NOMO-1 treated with DMSO at 0.1 percent for 48 hours (cell line): ENCODE results near the gene UGGT1.

Source experiments
- DNase-seq: peaks from one replicate; lab custom pipeline; 2025; ENCODE audit not compliant: unreplicated experiment; lab: John Stamatoyannopoulos, UW

Gene UGGT1, protein sequence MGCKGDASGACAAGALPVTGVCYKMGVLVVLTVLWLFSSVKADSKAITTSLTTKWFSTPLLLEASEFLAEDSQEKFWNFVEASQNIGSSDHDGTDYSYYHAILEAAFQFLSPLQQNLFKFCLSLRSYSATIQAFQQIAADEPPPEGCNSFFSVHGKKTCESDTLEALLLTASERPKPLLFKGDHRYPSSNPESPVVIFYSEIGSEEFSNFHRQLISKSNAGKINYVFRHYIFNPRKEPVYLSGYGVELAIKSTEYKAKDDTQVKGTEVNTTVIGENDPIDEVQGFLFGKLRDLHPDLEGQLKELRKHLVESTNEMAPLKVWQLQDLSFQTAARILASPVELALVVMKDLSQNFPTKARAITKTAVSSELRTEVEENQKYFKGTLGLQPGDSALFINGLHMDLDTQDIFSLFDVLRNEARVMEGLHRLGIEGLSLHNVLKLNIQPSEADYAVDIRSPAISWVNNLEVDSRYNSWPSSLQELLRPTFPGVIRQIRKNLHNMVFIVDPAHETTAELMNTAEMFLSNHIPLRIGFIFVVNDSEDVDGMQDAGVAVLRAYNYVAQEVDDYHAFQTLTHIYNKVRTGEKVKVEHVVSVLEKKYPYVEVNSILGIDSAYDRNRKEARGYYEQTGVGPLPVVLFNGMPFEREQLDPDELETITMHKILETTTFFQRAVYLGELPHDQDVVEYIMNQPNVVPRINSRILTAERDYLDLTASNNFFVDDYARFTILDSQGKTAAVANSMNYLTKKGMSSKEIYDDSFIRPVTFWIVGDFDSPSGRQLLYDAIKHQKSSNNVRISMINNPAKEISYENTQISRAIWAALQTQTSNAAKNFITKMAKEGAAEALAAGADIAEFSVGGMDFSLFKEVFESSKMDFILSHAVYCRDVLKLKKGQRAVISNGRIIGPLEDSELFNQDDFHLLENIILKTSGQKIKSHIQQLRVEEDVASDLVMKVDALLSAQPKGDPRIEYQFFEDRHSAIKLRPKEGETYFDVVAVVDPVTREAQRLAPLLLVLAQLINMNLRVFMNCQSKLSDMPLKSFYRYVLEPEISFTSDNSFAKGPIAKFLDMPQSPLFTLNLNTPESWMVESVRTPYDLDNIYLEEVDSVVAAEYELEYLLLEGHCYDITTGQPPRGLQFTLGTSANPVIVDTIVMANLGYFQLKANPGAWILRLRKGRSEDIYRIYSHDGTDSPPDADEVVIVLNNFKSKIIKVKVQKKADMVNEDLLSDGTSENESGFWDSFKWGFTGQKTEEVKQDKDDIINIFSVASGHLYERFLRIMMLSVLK (N-terminal part only)

DNA sequence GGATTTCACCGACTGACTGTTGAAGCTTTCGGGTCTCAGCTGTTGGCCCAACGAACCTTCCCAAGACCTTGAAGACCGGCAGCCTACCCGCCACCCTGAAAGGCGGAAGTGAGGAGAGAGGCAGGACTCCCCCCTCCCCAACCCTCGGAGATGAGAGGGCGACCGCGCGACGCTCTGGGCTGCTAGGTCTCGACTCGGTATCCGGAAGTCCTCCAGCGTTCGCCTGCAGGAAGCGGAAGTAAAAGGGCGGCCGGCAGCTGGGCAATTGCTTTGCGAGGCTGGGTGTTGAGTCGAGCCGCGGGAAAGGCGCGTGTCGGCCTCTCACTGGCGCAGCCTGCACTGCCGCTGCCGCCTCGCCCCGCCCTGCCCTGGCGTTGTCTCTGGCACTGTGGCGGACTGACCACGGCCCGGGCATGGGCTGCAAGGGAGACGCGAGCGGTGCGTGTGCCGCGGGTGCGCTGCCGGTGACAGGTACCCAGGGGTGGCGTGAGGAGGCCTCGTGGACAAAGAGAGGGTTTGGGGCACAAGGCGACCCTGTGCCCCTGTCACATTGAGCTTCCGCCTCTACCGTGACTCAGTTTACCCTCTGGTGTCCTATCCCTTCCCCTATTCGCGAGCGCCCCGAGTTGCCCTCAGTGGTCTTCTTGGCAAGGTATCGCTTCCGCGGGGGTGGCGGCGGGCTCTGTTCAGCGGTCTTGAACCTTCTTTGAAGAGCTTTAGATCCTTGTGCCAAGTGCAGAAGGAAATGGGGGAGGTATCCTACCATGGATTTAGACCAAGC, at the start of gene UGGT1:
TSS of gene UGGT1 (plus strand) at position 256 of the 781 bp plus-strand sequence. CDS start at position 414, 158 bp downstream.
- DNase-seq: peak; percentile 98

DNA sequence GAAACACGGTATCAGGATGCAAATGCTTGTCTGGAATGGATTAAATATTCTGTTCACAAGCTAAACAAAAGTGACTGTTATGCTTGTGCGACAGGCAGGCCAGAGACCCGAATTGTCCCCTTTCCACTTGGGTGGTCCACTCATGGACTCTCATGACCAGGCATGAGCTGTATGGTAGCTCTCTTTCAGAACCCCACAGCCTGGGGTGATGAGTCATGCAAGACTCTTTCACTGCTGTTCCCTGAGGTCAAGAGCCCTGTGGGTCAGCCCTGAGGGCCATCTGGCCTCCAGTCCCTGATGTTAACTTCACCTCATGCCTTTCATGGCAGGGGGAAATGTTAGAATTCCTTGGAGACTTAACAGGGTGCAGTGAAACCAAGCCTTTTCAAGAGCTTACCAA, 49.4 kb upstream of the UGGT1 start:
- no peak for DNase-seq

DNA sequence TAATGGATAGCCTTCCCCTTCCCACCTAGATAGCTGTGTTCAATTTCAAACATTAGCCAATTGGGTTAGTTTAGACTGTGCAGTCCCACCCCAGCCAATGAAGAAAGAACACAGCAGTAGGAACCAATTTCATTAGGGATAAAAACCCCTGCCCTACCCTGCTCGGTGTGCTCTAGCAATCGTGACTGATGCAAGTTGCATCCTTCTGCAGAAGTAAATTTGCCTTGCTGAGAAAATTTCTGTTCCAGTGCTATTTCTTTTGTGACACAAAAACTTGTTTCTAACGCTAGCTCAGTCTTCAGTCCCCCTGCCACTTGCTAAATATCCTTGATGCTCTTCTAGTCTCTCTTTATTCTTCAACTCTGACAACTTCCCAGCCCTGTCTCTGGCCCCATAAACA, 48.0 kb upstream of the UGGT1 start:
- no peak for DNase-seq

DNA sequence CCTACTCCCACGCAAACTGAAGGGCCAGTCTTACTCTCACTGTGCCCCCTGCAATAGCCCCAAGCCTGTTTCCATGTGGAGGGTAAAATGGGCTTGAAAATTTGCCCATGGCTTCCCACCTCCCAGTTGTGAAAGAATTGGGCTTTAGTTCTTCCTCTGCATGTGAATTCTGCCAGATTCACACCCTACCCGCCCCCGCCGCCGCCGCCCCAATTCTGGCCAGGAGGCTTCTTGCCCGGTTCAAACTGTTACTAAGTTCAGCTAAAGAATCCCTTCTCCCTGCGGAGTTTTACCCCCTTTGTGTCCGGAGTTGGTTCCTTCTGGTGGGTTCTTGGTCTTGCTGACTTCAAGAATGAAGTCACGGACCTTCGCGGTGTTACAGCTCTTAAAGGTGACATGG, 37.7 kb upstream of the UGGT1 start:
- DNase-seq: no peak

DNA sequence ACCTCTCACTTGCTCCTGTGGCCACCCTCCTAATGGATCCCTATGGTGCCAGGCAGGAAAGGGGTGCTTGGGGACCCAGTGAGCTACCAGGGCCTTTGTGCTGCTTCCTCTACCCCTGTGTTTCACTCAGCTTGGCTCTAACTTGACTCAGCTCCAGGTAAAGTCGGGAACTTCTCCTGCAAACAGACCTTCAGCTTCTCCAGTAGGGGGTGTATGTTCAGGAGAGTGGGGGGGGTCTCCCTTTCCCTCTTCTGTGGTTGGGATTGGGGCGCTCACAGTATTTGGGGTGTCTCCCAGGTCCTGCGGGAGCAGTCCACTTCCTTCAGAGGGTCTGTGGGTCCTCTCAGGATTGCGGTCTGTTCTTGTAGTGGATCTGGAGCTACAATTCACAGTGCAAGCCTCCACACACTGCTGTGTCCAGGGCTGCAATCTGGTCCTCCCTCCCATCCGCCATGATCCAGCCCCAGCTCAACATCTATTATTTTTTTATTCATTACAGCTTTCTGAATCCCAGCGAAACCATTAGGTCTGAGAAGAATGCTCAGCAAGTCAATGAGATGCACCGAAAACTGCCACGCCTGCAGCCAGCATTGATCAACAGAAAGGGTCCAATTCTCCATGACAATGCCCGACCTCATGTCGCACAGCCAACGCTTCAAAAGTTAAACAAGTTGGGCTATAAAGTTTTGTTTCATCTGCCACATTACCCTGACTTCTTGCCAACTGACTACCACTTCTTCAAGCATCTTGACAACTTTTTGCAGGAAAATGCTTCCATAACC, 36.7 kb upstream of the UGGT1 start:
- no peak for DNase-seq

DNA sequence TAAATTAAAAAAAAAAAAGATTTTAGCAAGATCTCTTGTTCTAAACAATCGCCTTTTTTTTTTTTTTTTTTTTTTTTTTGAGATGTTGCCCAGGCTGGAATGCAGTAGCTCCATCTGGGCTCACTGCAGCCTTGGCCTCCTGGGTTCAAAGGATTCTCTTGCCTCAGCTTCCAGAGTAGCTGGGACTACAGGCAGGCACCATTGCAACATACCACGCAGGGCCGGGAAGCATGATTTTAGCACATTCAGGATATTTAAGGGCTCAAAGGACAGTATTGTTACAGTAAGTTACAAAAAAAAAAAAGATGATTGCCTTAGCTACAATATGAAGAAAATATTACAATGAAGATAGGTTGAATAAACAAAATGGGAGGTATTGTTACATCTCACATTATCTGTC, 33.7 kb upstream of the UGGT1 start:
- no peak for DNase-seq

DNA sequence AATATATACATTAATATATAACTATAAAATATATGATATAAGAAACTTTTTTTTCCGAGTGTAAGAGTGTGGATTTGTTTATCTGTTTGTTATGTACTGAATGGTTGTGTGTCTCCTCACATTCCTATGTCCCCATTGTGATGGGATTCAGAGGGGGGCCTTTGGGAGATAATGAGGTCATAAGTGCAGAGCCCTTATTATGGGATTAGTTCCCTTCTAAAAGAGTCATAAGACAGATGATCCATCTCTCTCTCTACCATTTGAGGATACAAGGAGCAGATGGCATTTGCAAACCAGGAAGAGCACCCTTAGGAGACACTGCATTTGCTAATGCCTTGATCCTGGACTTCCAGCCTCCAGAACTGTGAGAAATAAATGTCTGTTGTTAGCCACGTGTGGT, 32.9 kb upstream of the UGGT1 start:
- DNase-seq: no peak

DNA sequence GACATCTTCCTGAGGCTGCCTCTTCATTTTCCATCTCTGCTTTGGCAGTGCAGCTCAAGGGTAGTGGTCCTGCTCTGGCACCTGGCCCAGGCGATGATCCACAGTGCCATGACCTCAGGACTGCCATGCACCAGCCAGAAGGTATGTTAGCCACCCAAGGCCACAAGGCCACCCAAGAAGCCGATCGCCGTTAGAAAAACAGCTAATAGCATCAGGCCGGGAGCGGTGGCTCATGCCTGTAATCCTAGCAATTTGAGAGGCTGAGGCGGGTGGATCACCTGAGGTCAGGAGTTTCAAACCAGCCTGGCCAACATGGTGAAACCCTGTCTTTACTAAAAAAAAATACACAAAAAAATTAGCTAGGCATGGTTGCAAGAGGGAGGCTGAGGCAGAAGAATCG, 28.4 kb upstream of the UGGT1 start:
- no peak for DNase-seq

DNA sequence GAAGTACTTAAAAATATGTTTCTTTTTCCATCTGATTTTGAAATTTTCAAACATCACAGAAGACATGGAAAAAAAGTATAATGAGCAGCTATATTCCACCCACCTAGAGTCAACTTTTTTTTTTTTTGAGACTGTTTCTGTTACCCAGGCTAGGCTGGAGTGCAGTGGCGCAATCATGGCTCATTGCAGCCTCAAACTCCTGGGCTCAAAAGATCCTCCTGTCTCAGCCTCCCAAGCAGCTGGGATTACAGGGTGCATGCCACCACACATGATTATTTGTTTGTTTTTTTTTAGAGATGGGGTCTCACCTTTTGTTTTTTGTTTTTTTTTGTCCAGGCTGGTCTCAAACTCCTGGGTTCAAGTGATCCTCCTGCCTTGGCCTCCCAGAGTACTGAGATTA, 26.6 kb upstream of the UGGT1 start:
- no peak for DNase-seq

DNA sequence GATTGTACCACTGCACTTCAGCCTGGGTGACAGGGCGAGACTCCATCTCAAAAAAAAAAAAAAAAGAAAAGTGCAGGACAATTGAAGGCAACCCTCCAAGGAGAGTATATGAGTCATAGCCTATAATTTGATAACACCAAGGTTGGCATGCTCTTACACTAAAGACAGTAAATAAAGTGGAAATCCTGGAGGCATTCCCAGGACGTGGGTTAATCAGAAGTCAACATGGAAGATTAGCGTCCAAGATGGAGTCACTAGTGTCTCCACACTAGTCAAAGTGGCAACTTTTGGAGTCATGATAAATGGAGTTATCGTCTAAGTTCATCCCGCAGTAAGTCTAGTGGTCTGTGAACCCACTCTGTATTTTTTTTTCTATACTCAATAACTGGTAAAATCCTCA, 21.2 kb upstream of the UGGT1 start:
- no peak for DNase-seq

DNA sequence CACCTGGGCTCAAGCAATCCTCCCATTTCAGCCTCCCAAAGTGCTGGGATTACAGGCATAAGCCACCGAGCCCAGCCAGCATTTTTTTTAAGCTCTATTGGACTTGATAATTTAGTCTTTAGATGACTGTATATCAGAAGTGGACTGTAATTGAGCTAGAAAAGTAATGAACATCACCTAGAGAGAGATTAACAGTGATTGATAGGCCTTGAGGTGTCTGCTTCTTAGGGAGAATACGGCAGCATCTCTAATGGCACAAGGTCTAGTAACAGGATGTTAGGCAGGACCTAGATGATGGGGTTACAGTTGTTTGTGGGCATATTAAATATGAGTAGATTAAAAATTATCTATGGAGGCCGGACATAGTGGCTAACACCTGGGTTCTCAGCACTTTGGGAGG, 17.7 kb upstream of the UGGT1 start:
- DNase-seq: no peak

DNA sequence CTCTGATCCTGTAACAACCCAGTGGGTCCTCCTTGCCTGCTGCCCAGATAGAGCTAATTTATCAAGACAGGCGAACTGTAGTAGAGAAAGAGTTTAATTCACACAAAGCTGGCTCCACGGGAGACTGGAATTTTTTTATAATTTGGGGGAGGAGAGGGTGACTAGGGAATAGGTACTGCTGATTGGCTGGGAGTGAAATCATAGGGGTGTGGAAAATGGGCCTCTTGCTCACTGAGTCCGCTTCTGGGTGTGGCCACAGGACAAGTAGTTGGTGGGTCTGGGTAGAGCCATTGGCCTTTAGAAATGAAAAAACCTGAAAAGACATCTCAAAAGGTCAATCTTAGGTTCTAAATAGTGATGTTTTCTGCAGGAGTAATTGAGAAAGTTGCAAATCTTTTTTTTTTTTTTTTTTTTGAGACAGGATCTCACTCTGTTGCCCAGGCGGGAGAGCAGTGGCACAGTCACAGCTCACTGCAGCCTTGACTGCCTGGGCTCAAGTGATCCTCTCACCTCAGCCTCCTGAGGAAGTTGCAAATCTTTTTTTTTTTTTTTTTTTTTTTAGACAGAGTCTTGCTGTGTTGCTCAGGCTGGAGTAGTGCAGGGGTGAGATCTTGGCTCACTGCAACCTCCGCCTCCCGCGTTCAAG, 14.4 kb upstream of the UGGT1 start:
- DNase-seq: no peak

DNA sequence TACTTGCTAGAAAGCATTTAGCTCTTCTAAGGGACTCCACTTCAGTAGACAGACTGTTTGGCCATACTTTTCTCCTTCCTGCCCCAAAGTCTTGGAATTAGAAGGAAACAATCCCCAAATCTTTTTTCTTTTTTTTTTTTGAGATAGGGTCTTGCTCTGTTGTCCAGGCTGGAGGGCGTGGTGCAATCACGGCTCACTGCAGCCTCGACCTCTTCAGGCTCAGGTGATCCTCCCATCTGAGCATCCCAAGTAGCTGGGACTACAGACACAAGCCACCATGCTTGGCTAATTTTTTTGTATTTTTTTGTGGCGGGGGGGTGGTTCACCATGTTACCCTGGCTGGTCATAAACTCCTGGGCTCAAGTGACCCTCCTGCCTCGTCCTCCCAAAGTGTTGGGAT, 6.2 kb upstream of the UGGT1 start:
- no peak for DNase-seq

DNA sequence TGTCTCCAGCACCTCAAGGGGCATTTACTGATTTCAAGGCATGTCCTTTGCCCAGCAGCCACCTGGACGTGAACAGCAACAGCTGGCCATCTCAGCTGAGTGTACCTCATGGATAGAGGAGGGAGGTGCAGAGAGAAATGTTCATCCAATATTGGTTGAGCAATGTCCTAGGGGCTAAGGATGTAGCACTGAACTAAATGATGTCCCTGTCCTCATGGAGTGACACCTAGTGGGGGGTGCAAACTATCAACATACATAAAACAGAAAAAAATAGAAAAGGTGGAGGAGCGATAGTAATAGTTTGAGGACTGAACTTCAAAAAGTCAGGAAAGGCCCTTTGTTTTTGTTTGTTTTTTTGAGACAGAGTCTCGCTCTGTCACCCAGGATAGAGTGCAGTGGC, 4.8 kb upstream of the UGGT1 start:
- no peak for DNase-seq

DNA sequence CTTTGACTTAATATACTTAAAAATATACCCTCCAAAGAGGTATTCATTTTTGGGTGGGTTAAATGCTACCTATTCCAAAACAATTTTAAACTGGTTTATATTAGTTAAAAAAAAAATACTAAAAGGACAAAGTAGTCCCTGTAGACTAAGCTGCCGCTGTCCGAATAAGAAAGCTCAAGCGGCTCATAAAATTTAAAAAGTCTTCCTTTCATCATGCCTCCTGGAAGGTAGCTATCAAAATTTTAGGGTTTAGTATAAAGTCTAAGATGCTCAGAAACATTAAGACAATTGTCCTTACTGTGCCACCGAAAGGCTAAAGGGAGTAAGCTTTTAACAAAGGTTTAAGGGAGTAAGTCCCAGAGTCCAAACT, 440 bp upstream of the UGGT1 start:
- no peak for DNase-seq

DNA sequence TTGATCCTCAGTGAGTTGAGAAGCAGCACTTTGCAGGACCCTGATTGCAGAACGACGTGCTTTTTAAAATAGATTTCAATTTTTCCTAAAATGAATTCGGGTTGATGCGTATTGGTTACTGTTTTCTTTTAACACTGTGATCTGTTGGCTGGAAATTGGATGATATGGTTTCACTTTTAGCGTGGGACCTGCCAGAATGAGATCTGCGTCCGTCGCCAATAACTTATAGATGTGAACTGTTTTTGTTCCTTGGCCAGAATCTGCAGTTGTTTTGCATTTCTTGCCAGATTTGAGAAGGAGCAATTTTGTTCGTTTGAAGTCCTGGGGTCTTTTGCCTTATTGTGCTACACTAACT, 703 bp downstream of the UGGT1 start:
- DNase-seq: peak; percentile 4

DNA sequence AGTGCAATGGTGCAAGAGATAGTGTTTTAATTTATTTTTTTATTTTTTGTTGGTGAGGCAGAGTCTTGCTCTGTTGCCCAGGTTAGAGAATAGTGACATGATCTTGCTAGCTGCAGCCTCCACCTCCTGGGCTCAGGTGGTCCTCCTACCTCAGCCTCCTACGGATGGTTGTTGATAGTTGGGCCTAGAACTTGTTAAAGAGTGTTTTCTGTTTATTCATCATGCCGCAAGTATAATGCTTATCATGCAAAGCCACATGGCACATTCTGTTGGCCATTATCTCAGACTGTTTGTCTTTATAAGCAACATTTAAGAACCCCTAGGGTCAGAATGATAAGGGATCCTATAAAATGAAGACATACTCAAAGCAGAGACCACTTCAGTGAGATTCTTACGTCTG, 1.7 kb downstream of the UGGT1 start:
- DNase-seq: no peak

DNA sequence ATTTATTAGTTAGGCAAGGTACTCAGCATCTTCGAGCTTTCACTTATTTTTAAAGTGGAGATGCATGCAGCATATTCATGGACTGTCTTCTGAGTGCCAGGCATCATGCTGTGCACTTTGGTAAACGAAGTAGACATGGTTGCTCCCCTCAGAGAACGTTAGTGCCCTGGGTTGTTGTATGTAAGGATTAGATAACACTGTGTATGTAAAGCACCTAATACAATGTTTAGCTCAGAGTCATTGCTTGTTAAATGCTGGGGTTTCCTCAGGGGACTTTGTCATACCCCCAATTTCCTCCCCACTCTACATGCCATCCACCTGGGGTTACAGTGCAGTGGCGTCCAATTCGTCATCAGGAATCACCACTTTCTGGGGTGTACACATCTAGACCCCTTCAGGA, 2.8 kb downstream of the UGGT1 start:
- DNase-seq: no peak

DNA sequence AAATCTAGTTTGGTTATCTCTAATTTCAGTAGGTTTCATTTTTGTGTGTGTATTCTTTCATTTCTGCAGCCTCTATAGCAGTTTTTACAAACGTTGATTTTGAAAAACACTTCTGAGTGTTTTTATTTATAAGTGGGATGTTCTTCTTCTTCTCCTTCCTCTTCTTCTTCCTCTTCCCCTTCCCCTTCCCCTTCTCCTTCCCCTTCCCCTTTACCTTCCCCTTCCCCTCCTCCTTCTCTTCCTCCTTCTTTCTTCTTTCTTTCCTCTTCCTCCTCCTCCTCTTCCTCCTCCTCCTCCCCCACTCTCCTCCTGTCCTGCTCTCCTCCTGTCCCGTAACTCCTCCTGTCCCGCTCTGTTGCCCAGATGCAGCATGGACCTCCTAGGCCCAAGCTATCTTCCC, 4.2 kb downstream of the UGGT1 start:
- DNase-seq: no peak

DNA sequence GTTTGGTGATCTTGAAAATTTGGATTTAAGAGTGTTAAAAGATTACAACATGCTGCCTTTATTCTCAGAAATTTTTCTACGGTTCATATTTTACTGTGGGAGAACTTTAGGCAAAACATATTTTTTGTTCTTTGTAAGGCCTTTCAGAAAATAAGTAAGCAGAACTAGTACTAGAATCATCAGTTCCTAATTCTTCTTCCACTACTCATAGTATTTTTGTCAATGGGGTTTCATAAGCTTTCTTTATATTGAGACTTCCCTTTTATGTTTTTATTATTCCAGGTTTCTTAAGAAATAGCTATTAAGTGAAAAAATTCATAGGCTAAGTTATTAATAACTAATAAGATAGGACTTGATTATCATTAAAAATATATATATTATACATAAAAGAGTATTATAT, 12.4 kb downstream of the UGGT1 start:
- DNase-seq: peak; percentile 10
